SK-N-SH (cell line): ENCODE data around the gene COMT. TPM values are rescaled to one million over a fixed set of nuclear protein-coding genes. Genes with fewer than 3 reads are reported as not detected.

Experiments used
- CTCF ChIA-PET: fragments of 300-600, 350-600 bp; formaldehyde crosslinking; extraction: SDS; loops from one replicate; lab custom pipeline; 2021; lab: Yijun Ruan, JAX
- POLR2A ChIA-PET: fragments of 350-600 bp; sonication (Branson Sonifier 250); formaldehyde crosslinking; extraction: SDS; loops from one replicate; lab custom pipeline; 2020; ENCODE audit warnings: antibody characterized with exemption, inconsistent platforms; lab: Yijun Ruan, JAX
- DNase-seq: peaks from one replicate; pipeline ENCODE4 v3.0.0; 2012
- H2AFZ ChIP-seq: fragments of 200-600 bp; sonication (generic); 2 replicates; pipeline ENCODE4 v1.8.1; 2016; ENCODE audit warnings: antibody characterized with exemption, mild to moderate bottlenecking, low read depth
- H3F3A ChIP-seq: fragments of 200-600 bp; sonication (generic); replicated peaks from 2 replicates; pipeline ENCODE3; 2016; ENCODE audit warnings: antibody characterized with exemption, mild to moderate bottlenecking; ENCODE audit not compliant: insufficient read depth
- H3K27ac ChIP-seq, 2 experiments: fragments of 200-500 bp in 1 of 2; fragments of 200-600 bp in 1 of 2; sonication (Bioruptor generic) in 1 of 2; sonication (generic), shearing (Covaris generic) in 1 of 2; 2 replicates each; pipeline versions ENCODE4 v1.5.1 to v1.6.1; 2014 to 2016; ENCODE audit warnings: low read depth in 2 of 2, inconsistent platforms in 1 of 2, low read length in 1 of 2, mild to moderate bottlenecking in 1 of 2, mixed read lengths in 1 of 2
- H3K27me3 ChIP-seq: fragments of 200-600 bp; sonication (generic), shearing (Covaris generic); 2 replicates; pipeline ENCODE4 v1.6.1; 2016; ENCODE audit warnings: mixed run types; ENCODE audit not compliant: insufficient read depth
- H3K36me3 ChIP-seq, 2 experiments: fragments of 200-500 bp in 1 of 2; fragments of 200-600 bp in 1 of 2; sonication (Bioruptor generic) in 1 of 2; sonication (generic) in 1 of 2; replicated peaks in 1 of 2; 2 replicates each; pipeline versions ENCODE3 to v1.5.1; 2014 to 2016; ENCODE audit warnings: low read length in 1 of 2, mild to moderate bottlenecking in 1 of 2; ENCODE audit not compliant: insufficient read depth in 2 of 2, control insufficient read depth in 1 of 2
- H3K4me1 ChIP-seq, 2 experiments: fragments of 200-500 bp in 1 of 2; fragments of 200-600 bp in 1 of 2; sonication (Bioruptor generic) in 1 of 2; sonication (generic), shearing (Covaris generic) in 1 of 2; 2 replicates each; pipeline versions ENCODE4 v1.5.1 to v1.6.1; 2014 to 2016; ENCODE audit warnings: low read depth in 1 of 2, low read length in 1 of 2, mixed run types in 1 of 2; ENCODE audit not compliant: insufficient read depth in 2 of 2, control insufficient read depth in 1 of 2
- H3K4me2 ChIP-seq: fragments of 200-600 bp; sonication (generic), shearing (Covaris generic); 2 replicates; pipeline ENCODE4 v1.6.1; 2017; ENCODE audit warnings: mixed run types
- H3K4me3 ChIP-seq, 2 experiments: fragments of 200-500 bp in 1 of 2; fragments of 200-600 bp in 1 of 2; sonication (Bioruptor generic) in 1 of 2; sonication (generic), shearing (Covaris generic) in 1 of 2; 2 replicates each; pipeline versions ENCODE4 v1.5.1 to v1.8.1; 2014 to 2016; ENCODE audit warnings: low read depth in 2 of 2, inconsistent platforms in 1 of 2, low read length in 1 of 2, mild to moderate bottlenecking in 1 of 2, mixed read lengths in 1 of 2, moderate library complexity in 1 of 2
- H3K79me2 ChIP-seq: fragments of 200-600 bp; sonication (generic); 2 replicates; pipeline ENCODE4 v1.8.1; 2017; ENCODE audit warnings: mild to moderate bottlenecking; ENCODE audit not compliant: insufficient read depth
- H3K9ac ChIP-seq: fragments of 200-600 bp; sonication (generic); 2 replicates; pipeline ENCODE4 v1.6.1; 2017; ENCODE audit warnings: mixed run types
- H3K9me2 ChIP-seq: fragments of 200-600 bp; sonication (generic); 2 replicates; pipeline ENCODE4 v1.6.1; 2017; ENCODE audit warnings: mixed run types
- H3K9me3 ChIP-seq: fragments of 200-600 bp; sonication (generic); 2 replicates; pipeline ENCODE4 v1.6.1; 2017; ENCODE audit warnings: mixed run types, mild to moderate bottlenecking, moderate library complexity
- H4K20me1 ChIP-seq: fragments of 200-600 bp; sonication (generic); 2 replicates; pipeline ENCODE4 v1.6.1; 2017; ENCODE audit warnings: mild to moderate bottlenecking, mixed run types; ENCODE audit not compliant: insufficient read depth
- EZH2phosphoT487 ChIP-seq: fragments of 200-600 bp; sonication (generic); IDR thresholded peaks from 2 replicates; pipeline ENCODE4 v1.6.1; 2017; ENCODE audit warnings: low read depth, mixed run types, mild to moderate bottlenecking, antibody characterized with exemption, moderate library complexity, borderline replicate concordance
- FOSL2 ChIP-seq: IDR thresholded peaks from 2 replicates; pipeline ENCODE4 v1.4.0; 2012; ENCODE audit warnings: low read depth, mild to moderate bottlenecking, moderate library complexity, borderline replicate concordance
- FOXJ3 ChIP-seq: sonication (generic); formaldehyde crosslinking; IDR thresholded peaks from 2 replicates; pipeline ENCODE4 v1.5.1; 2020; ENCODE audit warnings: mild to moderate bottlenecking, missing genetic modification reagents
- FOXM1 ChIP-seq: IDR thresholded peaks from 2 replicates; pipeline ENCODE4 v1.4.0; 2012; ENCODE audit warnings: low read depth, mild to moderate bottlenecking
- GATA2 ChIP-seq: sonication (generic); formaldehyde crosslinking; IDR thresholded peaks from 2 replicates; pipeline ENCODE4 v1.5.0; 2020; ENCODE audit warnings: mild to moderate bottlenecking, missing genetic modification reagents
- JUND ChIP-seq: IDR thresholded peaks from 2 replicates; pipeline ENCODE4 v1.4.0; 2012
- NFIC ChIP-seq: IDR thresholded peaks from 2 replicates; pipeline ENCODE4 v1.4.0; 2012; ENCODE audit warnings: borderline replicate concordance
- NRF1 ChIP-seq: IDR thresholded peaks from 2 replicates; pipeline ENCODE4 v1.6.1; 2012; ENCODE audit warnings: low read depth, mild to moderate bottlenecking, low read length
- POLR2AphosphoS5 ChIP-seq: IDR thresholded peaks from 2 replicates; pipeline ENCODE4 v1.6.1; 2012; ENCODE audit warnings: low read depth, low read length
- RFX5 ChIP-seq: IDR thresholded peaks from 2 replicates; pipeline ENCODE4 v1.6.1; 2012; ENCODE audit warnings: mild to moderate bottlenecking, improper control_type of control experiment, low read length
- SIN3A ChIP-seq: IDR thresholded peaks from 2 replicates; pipeline ENCODE4 v1.6.1; 2012; ENCODE audit warnings: low read depth, mild to moderate bottlenecking, low read length, moderate library complexity, borderline replicate concordance
- TCF12 ChIP-seq: IDR thresholded peaks from 2 replicates; pipeline ENCODE4 v1.4.0; 2012
- TEAD4 ChIP-seq: IDR thresholded peaks from 2 replicates; pipeline ENCODE4 v1.4.0; 2012; ENCODE audit warnings: mild to moderate bottlenecking, borderline replicate concordance; ENCODE audit not compliant: insufficient read depth
- YY1 ChIP-seq: IDR thresholded peaks from 2 replicates; pipeline ENCODE4 v1.4.0; 2012; ENCODE audit warnings: low read depth, mild to moderate bottlenecking
- WGBS: methylation state at CpG from one replicate; pipeline ENCODE4 v1.1.6; 2017; ENCODE audit warnings: low lambda C conversion rate; 5-methylcytosine and 5-hydroxymethylcytosine counted together
- polyA plus RNA-seq, 3 experiments: library from polyadenylated mRNA; depleted of rRNA; stranded (reverse); fragments of >200 nt; gene quantifications; 2 replicates each; pipeline ENCODE4 v1.2.3, GENCODE V29; 2012
- TF ChIP-seq, protein P1 (sequence below): IDR thresholded peaks from 2 replicates; pipeline ENCODE4 v1.4.0; 2012; ENCODE audit warnings: low read depth, borderline replicate concordance
- TF ChIP-seq, protein P2 (sequence below): fragments of 150-350 bp; IDR thresholded peaks from 2 replicates; pipeline ENCODE4 v1.6.1; 2016; ENCODE audit warnings: mild to moderate bottlenecking, low read depth, low read length
- TF ChIP-seq, protein P3 (sequence below): IDR thresholded peaks from 2 replicates; pipeline ENCODE4; 2012

The COMT gene
- polyA plus RNA-seq, 1 of the 3 experiments (the other 2 are of a cell fraction): 343 TPM

DNA sequence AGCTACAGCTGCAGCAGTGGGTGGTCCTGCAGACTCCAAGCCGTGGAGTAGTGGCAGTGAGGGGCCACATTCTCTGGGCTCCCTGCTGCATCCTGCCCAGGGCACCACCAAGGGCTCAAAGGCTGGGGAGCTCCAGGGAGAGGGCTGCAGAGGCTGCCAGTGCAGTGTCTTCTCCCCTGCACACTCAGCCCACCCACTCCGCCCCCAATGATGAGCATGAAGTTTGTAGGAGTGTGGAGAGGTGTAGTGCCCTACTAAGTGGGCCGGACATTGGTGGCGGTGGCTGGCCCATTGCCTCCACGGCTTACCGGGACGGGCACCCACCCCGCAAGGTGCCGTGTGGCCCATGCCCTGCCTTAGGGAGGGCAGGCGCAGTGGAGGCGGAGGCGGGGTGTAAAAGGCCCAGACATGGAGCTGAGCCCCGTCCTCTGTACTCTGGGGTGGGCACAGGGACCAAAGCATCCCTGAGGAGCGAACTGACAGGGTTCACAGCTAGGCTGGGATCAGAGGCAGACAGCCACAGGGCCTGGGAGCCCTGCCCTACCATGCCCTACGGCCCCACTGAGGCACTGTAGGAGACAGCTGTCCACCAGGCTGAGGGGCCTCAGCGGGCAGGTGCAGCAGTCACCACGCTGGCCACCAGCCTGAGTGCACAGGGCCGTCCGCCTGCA lies 56.1 kb downstream of the COMT start:
- POLR2A ChIA-PET: interaction anchor here (1.5 to 1.6 kb wide), 2 partner anchors 12 to 32 kb away, joined by 3 to 9 read pairs; no protein-coding TSS in a partner anchor
- Histone ChIP-seq H4K20me1 (no peaks in the 10 kb centered on the region), H3K36me3 (no peaks in the 10 kb centered on the region), H3K27me3 (no peaks in the 10 kb centered on the region), H3K9ac (no peak overlapping the region), H3F3A (no peaks in the 10 kb centered on the region), H3K4me3 (no peak overlapping the region), H3K79me2 (no peaks in the 10 kb centered on the region), H3K4me2 (no peak overlapping the region), H2AFZ (no peak overlapping the region), H3K27ac (peak overlapping the region in 1 of 2 experiments; percentile 97; a peak in 2 of 4 replicates), H3K4me1 (peaks cover 0 to 83% of the 10 kb centered on the region in 2 experiments; a peak in 2 of 4 replicates), H3K9me2 (no peaks in the 10 kb centered on the region), H3K9me3 (no peaks in the 10 kb centered on the region)
- CTCF ChIA-PET: interaction anchor here (0.6 to 5.5 kb wide), 6 partner anchors 10 to 532 kb away, joined by 3 to 70 read pairs (median 10); no protein-coding TSS in a partner anchor
- no peak for DNase-seq
- TF ChIP-seq GATA2 (CRISPR knock-in tag) (no peak), NFIC (no peak), TEAD4 (no peak), FOSL2 (no peak), JUND (no peak), POLR2AphosphoS5 (no peak), TCF12 (no peak), FOXJ3 (CRISPR knock-in tag) (no peak), SIN3A (no peak), YY1 (no peak), FOXM1 (no peak), RFX5 (no peak), NRF1 (no peak), EZH2phosphoT487 (no peak)
- TF ChIP-seq, protein P1, sequence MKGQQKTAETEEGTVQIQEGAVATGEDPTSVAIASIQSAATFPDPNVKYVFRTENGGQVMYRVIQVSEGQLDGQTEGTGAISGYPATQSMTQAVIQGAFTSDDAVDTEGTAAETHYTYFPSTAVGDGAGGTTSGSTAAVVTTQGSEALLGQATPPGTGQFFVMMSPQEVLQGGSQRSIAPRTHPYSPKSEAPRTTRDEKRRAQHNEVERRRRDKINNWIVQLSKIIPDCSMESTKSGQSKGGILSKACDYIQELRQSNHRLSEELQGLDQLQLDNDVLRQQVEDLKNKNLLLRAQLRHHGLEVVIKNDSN: no peak
- TF ChIP-seq, protein P2, sequence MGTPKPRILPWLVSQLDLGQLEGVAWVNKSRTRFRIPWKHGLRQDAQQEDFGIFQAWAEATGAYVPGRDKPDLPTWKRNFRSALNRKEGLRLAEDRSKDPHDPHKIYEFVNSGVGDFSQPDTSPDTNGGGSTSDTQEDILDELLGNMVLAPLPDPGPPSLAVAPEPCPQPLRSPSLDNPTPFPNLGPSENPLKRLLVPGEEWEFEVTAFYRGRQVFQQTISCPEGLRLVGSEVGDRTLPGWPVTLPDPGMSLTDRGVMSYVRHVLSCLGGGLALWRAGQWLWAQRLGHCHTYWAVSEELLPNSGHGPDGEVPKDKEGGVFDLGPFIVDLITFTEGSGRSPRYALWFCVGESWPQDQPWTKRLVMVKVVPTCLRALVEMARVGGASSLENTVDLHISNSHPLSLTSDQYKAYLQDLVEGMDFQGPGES: no peak
- TF ChIP-seq, protein P3, sequence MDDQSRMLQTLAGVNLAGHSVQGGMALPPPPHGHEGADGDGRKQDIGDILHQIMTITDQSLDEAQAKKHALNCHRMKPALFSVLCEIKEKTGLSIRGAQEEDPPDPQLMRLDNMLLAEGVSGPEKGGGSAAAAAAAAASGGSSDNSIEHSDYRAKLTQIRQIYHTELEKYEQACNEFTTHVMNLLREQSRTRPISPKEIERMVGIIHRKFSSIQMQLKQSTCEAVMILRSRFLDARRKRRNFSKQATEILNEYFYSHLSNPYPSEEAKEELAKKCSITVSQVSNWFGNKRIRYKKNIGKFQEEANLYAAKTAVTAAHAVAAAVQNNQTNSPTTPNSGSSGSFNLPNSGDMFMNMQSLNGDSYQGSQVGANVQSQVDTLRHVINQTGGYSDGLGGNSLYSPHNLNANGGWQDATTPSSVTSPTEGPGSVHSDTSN: no peak
- WGBS: 93% methylated on average over 10 of the region's 19 CpGs
